ENCODE results near the gene FTH1.
"Not testable (repeated sequence)": the region's sequence is repeated elsewhere in the genome, so short reads cannot be mapped to it uniquely, and the experiment has no call there.

FTH1 gene

DNA sequence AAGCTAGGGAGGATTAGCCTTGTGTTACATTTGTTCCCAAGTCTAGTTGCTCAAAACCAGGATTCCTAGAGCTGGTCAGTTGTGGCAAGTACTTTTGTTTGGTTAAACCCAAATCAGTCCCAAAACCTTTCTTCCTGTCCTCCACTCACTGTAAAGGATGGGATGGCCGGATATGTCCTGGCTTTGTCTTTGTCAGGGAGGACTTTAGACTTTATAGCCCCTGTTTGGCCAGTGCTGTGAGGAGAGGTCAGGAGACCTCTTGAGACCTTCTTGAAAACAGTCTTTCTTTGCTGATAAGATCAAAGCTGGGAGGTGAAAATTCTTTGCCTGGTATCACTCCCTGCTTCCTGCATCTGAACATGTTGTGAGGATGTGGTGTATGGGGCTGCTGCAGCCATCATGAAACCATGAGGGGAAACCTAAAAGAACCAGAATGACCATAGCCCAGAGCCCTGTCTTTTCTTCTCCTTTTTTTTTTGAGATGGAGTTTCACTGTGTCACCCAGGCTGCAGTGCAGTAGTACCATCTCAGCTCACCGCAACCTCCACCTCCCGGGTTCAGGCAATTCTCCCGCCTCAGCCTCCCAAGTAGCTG lies 43.6 kb upstream of the FTH1 start:
- no peak overlapping the region for H3K4me3 ChIP-seq (replicated peaks in 1 of 2; ENCODE audit: low read depth in 2 of 2, low read length in 2 of 2)
- DNase-seq (ENCODE audit: low read depth in 2 of 2): no peak

DNA sequence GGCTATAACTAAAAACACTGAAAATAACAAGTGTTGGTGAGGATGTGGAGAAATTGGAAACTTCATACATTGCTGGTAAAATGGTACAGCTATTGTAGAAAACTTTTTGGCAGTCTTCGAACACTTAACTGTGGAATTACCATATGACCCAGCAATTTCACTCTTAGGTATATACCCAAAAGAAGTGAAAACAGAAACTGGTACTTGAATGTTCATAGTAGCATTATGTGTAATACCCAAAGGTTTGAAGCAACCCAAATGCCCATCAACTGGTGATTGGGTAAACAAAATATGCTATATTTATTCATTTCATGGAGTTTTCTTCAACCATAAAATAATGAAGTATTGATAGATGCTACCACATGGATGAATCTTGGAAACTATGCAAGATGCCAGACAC lies 40.8 kb upstream of the FTH1 start:
- TF ChIP-seq, protein P1, sequence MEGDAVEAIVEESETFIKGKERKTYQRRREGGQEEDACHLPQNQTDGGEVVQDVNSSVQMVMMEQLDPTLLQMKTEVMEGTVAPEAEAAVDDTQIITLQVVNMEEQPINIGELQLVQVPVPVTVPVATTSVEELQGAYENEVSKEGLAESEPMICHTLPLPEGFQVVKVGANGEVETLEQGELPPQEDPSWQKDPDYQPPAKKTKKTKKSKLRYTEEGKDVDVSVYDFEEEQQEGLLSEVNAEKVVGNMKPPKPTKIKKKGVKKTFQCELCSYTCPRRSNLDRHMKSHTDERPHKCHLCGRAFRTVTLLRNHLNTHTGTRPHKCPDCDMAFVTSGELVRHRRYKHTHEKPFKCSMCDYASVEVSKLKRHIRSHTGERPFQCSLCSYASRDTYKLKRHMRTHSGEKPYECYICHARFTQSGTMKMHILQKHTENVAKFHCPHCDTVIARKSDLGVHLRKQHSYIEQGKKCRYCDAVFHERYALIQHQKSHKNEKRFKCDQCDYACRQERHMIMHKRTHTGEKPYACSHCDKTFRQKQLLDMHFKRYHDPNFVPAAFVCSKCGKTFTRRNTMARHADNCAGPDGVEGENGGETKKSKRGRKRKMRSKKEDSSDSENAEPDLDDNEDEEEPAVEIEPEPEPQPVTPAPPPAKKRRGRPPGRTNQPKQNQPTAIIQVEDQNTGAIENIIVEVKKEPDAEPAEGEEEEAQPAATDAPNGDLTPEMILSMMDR (IDR thresholded peaks at IDR 0.05; ENCODE audit: low read depth, low read length): no peak
- no peak for DNase-seq (ENCODE audit: low read depth in 2 of 2)
- no peak overlapping the region for H3K4me3 ChIP-seq (replicated peaks in 1 of 2; ENCODE audit: low read depth in 2 of 2, low read length in 2 of 2)

More for the DNA sequence above, 43.6 kb upstream of the FTH1 start:
- TF ChIP-seq, protein P1 (IDR thresholded peaks at IDR 0.05; ENCODE audit: low read depth, low read length): no peak

DNA sequence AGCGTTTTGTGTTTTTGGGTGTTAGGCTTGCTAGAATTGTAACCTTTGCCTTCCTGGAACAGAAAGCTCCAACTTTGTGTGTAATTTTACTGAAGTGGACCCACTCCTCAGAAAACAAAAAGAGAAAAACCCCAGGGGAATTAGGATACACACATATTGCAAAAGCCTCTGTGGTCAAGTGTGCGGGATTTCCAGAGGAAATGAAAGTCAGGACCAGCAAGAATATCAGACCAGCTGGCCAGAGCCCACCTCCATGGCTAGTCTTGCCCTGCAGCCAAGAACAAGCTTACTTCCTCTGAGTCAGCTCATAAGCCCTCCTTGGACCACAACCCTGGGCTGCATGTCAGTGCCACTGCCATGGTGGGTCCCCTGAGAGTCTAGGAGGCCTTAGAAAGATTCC lies 37.0 kb upstream of the FTH1 start:
- no peak overlapping the region for H3K4me3 ChIP-seq (replicated peaks in 1 of 2; ENCODE audit: low read depth in 2 of 2, low read length in 2 of 2)
- TF ChIP-seq, protein P1 (IDR thresholded peaks at IDR 0.05; ENCODE audit: low read depth, low read length): no peak
- peak; percentile 97 to 98 for DNase-seq (ENCODE audit: low read depth in 2 of 2)

DNA sequence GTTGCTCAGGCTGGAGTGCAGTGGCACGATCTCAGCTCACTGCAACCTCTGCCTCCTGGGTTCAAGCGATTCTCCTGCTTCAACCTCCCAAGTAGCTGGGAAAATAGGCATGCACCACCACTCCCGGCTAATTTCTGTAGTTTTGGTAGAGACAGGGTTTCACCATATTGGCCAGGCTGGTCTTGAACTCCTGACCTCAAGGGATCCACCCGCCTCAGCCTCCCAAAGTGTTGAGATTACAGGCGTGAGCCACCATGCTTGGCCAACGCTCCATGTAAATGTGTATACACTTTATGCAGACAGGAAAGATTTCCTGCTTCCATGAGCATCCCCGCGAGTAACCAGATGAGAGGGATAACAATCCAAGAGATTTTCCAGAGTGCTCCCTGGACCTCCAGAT lies 34.8 kb upstream of the FTH1 start:
- not testable (repeated sequence) for H3K4me3 ChIP-seq (replicated peaks in 1 of 2; ENCODE audit: low read depth in 2 of 2, low read length in 2 of 2); DNase-seq (ENCODE audit: low read depth in 2 of 2)

DNA sequence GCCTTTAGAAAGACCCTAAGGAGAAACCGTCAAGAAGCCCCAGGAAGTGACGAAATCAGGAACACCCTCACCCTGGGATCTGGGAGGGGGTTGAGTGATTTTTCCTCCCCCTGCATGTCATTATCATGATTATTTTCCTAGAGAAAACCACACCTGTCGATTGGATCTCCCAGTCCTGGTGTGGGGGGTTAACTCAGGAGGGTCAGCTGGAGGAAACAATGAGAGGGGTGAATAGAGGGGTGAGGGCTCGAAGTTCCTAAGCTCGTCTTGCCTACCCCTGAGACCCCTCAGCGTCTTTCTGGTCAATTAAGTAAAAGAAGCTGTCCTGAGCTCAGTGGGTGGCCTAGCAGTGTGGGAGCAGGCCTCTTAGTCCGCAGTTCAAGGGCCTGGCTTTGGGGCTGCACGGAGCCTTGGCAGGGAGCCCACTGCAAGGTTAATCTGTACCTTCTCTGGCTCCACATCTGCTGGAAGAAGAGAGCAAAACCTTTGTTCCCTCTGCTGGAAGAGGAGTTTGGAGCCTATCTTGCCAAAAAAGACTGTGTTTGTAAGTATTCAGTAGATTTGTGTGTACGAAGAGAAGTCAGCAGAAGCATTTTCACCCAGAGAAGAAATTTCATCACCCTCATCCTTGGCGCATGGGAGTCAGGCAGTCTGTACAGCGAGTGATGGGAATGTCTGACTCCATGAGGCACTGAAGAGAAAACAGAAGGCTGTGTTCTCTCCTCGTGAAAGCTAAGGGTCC lies 34.2 kb upstream of the FTH1 start:
- TF ChIP-seq, protein P1 (IDR thresholded peaks at IDR 0.05; ENCODE audit: low read depth, low read length): no peak
- no peak overlapping the region for H3K4me3 ChIP-seq (replicated peaks in 1 of 2; ENCODE audit: low read depth in 2 of 2, low read length in 2 of 2)
- peak; percentile 36 to 77 for DNase-seq (ENCODE audit: low read depth in 2 of 2)

DNA sequence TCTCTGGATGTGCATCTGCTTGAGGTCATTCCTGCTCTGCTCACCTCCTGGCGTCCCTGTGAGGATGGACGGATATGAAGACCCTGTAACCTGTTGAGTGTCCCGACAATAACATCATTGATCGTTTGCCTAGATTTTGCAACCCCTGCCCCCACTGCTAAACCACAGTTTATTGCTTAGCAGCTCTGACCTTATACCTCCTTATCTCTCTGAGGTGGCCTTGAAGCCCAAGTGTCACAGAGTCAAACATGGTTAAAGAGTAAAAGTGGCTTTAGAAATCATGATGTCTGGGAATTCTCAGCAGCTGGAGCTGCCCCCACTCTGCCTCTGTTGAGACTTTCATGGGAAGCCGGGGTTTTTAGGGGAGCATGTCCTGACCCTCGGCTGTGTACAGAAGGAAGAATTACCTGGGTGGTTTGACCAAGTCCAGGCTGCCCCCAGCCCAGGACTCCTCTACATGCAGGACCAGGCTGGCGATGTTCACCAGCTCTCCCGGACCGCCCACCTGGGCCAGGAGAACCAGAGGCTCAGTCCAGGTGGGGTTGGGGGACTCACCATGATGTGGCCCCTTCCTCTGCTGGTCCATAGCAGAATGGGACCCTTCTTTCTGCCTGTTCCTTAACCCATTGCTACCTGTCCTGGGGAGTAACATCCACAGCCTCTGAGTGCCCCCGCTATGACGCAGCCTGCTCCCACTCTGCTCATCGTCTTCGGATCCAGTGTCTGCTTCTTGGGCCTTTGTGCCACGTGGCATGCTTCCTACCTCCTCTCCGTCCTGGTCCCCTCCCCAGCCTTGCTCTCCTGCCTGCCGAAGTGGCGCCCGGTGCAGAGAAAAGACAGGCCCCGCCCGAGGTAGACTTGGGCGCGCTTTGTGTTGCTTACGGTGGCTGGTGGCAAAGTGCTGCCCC lies 33.4 kb upstream of the FTH1 start:
- no peak overlapping the region for H3K4me3 ChIP-seq (replicated peaks in 1 of 2; ENCODE audit: low read depth in 2 of 2, low read length in 2 of 2)
- TF ChIP-seq, protein P1 (IDR thresholded peaks at IDR 0.05; ENCODE audit: low read depth, low read length): no peak
- no peak for DNase-seq (ENCODE audit: low read depth in 2 of 2)

All from cardiac fibroblast (primary cell).